Cardiac muscle cell (in vitro differentiated cells and primary cell): ENCODE results near the gene OR1E1. TPM values are rescaled to one million over a fixed set of nuclear protein-coding genes. Genes with fewer than 3 reads are reported as not detected.
"Not testable (repeated sequence)": the region's sequence is repeated elsewhere in the genome, so short reads cannot be mapped to it uniquely, and the experiment has no call there.

ENCODE experiments used
- DNase-seq, 2 donors: peaks; one replicate each; pipeline versions ENCODE4 v3.0.0 to v3.0.0-alpha.2; 2010 to 2017; ENCODE audit warnings: low read depth in 1 of 2, low spot score in 1 of 2
- H3K27ac ChIP-seq: fragments of 200-600 bp; sonication (generic); 2 replicates; pipeline ENCODE4 v1.5.1; 2016
- H3K27me3 ChIP-seq: fragments of 200-600 bp; sonication (generic); 2 replicates; pipeline ENCODE4 v1.6.0; 2016; ENCODE audit warnings: control low read depth
- H3K36me3 ChIP-seq: fragments of 200-600 bp; sonication (generic); 2 replicates; pipeline ENCODE4 v1.5.1; 2016; ENCODE audit warnings: control low read depth
- H3K4me1 ChIP-seq: fragments of 200-600 bp; sonication (generic); 2 replicates; pipeline ENCODE4 v1.8.1; 2017; ENCODE audit warnings: low read depth, mild to moderate bottlenecking, mixed run types
- H3K4me3 ChIP-seq: fragments of 200-600 bp; sonication (generic); 2 replicates; pipeline ENCODE4 v1.5.1; 2016; ENCODE audit warnings: mild to moderate bottlenecking
- H3K9me3 ChIP-seq: fragments of 200-600 bp; sonication (generic); 2 replicates; pipeline ENCODE4 v1.5.1; 2017; ENCODE audit warnings: low read depth, mild to moderate bottlenecking, control low read depth
- CTCF ChIP-seq: IDR thresholded peaks from 2 replicates; pipeline ENCODE4 v1.5.1; 2012; ENCODE audit warnings: low read depth, mild to moderate bottlenecking, low read length
- polyA plus RNA-seq: library from polyadenylated mRNA; unstranded; fragments of >200 nt; fragmentation: Nextera tagmentation; extraction: Ambion mirVana; gene quantifications from 2 replicates; pipeline ENCODE4 v1.2.1, GENCODE V29; 2016
- total RNA-seq: library from RNA; depleted of rRNA; stranded (reverse); fragments of >200 nt; gene quantifications from 2 replicates; pipeline ENCODE4 v1.2.3, GENCODE V29; 2016

Gene OR1E1
- total and polyA plus RNA-seq, 2 experiments from 2014 or later = not detected

DNA sequence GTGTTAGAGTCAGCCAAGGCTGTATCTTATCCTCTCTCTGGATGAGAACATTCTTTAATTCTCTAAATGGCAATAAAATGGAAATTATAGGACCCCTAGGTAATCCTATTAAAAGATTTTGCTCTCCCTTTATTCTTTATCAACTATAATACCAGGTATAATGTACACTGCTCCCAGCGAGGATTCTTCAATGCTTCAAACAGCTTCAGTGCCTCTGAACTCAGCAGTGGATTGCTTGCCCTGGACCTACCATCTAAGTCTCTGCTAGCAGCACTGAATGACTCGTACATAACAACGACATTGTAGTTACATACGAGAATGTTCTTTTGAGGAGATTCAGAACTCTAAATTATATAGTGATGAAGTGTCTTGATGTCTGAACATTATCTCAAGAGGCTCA is 8.4 kb downstream of the OR1E1 start:
- H3K9me3 ChIP-seq = no peaks in the 10 kb centered on the region
- no peaks in the 10 kb centered on the region for H3K27me3 ChIP-seq
- no peak overlapping the region for H3K4me3 ChIP-seq
- no peak overlapping the region for H3K27ac ChIP-seq
- no peaks in the 10 kb centered on the region for H3K36me3 ChIP-seq
- DNase-seq = no peak
- no peaks in the 10 kb centered on the region for H3K4me1 ChIP-seq
- TF ChIP-seq CTCF = no peak

DNA sequence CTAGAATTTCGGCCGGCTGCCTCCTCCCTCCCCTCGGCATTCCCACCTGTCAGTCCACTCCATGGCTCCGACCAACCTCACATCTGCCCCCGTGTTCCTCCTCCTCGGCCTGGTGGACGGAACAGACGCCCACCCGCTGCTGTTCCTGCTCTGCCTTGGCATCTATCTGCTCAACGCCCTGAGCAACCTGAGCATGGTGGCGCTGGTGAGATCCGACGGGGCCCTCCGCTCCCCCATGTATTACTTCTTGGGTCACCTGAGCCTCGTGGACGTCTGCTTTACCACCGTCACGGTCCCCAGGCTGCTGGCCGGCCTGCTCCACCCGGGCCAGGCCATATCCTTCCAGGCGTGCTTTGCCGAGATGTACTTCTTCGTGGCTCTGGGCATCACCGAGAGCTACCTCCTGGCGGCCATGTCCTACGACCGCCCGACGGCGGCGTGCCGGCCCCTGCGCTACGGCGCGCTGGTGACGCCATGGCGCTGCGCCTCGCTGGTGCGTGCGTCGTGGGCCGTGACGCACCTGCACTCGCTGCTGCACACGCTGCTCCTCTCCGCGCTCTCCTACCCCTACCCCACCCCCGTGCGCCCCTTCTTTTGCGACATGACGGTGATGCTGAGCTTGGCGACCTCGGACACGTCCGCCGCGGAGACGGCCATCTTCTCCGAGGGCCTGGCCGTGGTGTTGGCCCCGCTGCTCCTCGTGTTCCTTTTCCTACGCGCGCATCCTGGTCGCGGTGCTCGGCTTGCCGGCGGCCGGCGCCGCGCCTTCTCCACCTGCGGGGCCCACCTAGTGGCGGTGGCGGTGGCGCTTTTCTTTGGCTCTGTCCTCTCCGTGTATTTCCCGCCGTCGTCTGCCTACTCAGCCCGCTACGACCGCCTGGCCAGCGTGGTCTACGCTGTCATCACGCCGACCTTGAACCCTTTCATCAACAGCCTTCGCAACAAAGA is 12.1 kb downstream of the OR1E1 start, which contains the start of gene OR3A2:
TSS of gene OR3A2 (minus strand) at position 440 of the 948 bp plus-strand sequence.
- H3K4me3 ChIP-seq = no peak within 1 kb of the TSS
- no peaks in the 10 kb centered on the region for H3K36me3 ChIP-seq
- H3K27ac ChIP-seq = no peak within 1 kb of the TSS
- H3K9me3 ChIP-seq = no peaks in the 10 kb centered on the region
- H3K4me1 ChIP-seq = no peaks in the 10 kb centered on the region
- no peak for TF ChIP-seq CTCF
- H3K27me3 ChIP-seq = no peaks in the 10 kb centered on the region
- DNase-seq = no peak

GRCh38 chr17:3381957-3382356 is 16.3 kb downstream of the OR1E1 start:
- Histone ChIP-seq H3K27ac (no peak overlapping the region), H3K4me1 (no peaks in the 10 kb centered on the region), H3K4me3 (no peak overlapping the region), H3K9me3 (no peaks in the 10 kb centered on the region), H3K36me3 (no peaks in the 10 kb centered on the region), H3K27me3 (no peaks in the 10 kb centered on the region)
- TF ChIP-seq CTCF = no peak
- DNase-seq = no peak

GRCh38 chr17:3378321-3378720 is 19.9 kb downstream of the OR1E1 start:
- TF ChIP-seq CTCF = no peak
- H3K9me3 ChIP-seq = no peaks in the 10 kb centered on the region
- H3K4me3 ChIP-seq = no peak overlapping the region
- H3K27me3 ChIP-seq = no peaks in the 10 kb centered on the region
- H3K4me1 ChIP-seq = no peaks in the 10 kb centered on the region
- H3K27ac ChIP-seq = no peak overlapping the region
- DNase-seq = no peak
- H3K36me3 ChIP-seq = no peaks in the 10 kb centered on the region

GRCh38 chr17:3371167-3371566 is 27.0 kb downstream of the OR1E1 start:
- not testable (repeated sequence) for DNase-seq, H3K9me3 ChIP-seq, H3K36me3 ChIP-seq, H3K27ac ChIP-seq, H3K4me1 ChIP-seq, H3K27me3 ChIP-seq, H3K4me3 ChIP-seq

Other genes with a start within 250 kb of the OR1E1 start
- not detected in 2 replicates for gene OR1A2, start 200.9 kb downstream of the OR1E1 start, total RNA-seq
- not detected in 2 replicates for gene OR1A2, start 200.9 kb downstream of the OR1E1 start, polyA plus RNA-seq
- gene OR1A1, start 190.7 kb downstream of the OR1E1 start, total RNA-seq = not detected in 2 replicates
- gene OR1A1, start 190.7 kb downstream of the OR1E1 start, polyA plus RNA-seq = not detected in 2 replicates
- not detected in 2 replicates for gene OR3A1, start 100.0 kb downstream of the OR1E1 start, total RNA-seq
- not detected in 2 replicates for gene OR3A1, start 100.0 kb downstream of the OR1E1 start, polyA plus RNA-seq
- gene OR3A2, start 12.1 kb downstream of the OR1E1 start, total RNA-seq = not detected in 2 replicates
- gene OR3A2, start 12.1 kb downstream of the OR1E1 start, polyA plus RNA-seq = not detected in 2 replicates
- not detected in 2 replicates for gene OR3A3, start 13.0 kb upstream of the OR1E1 start, total RNA-seq
- gene OR3A3, start 13.0 kb upstream of the OR1E1 start, polyA plus RNA-seq = not detected in 2 replicates
- not detected in 2 replicates for gene OR1E2, start 35.4 kb upstream of the OR1E1 start, total RNA-seq
- gene OR1E2, start 35.4 kb upstream of the OR1E1 start, polyA plus RNA-seq = 0.19 TPM in 1 of 2 replicates, not detected in the other
- not detected in 2 replicates for gene SPATA22, start 73.4 kb upstream of the OR1E1 start, total RNA-seq
- gene SPATA22, start 73.4 kb upstream of the OR1E1 start, polyA plus RNA-seq = not detected in 2 replicates
- gene ASPA, start 77.6 kb upstream of the OR1E1 start, total RNA-seq = not detected in 2 replicates
- not detected in 2 replicates for gene ASPA, start 77.6 kb upstream of the OR1E1 start, polyA plus RNA-seq
- 1.8 and 2.0 TPM in 2 replicates for gene TRPV3, start 159.4 kb upstream of the OR1E1 start, total RNA-seq
- gene TRPV3, start 159.4 kb upstream of the OR1E1 start, polyA plus RNA-seq = 1.1 and 1.2 TPM in 2 replicates
- gene TRPV1, start 211.0 kb upstream of the OR1E1 start, total RNA-seq = 5.4 and 7.1 TPM in 2 replicates
- 4.0 and 5.0 TPM in 2 replicates for gene TRPV1, start 211.0 kb upstream of the OR1E1 start, polyA plus RNA-seq
- gene SHPK, start 237.8 kb upstream of the OR1E1 start, total RNA-seq = 6.1 and 8.8 TPM in 2 replicates
- 3.6 and 5.0 TPM in 2 replicates for gene SHPK, start 237.8 kb upstream of the OR1E1 start, polyA plus RNA-seq
- 17.0 and 21.1 TPM in 2 replicates for gene CTNS, start 238.3 kb upstream of the OR1E1 start, total RNA-seq
- gene CTNS, start 238.3 kb upstream of the OR1E1 start, polyA plus RNA-seq = 13.5 and 17.8 TPM in 2 replicates